Fibroblast of lung (primary cell): ENCODE results near the gene LRRC15. TPM values are rescaled to one million over a fixed set of nuclear protein-coding genes. Genes with fewer than 3 reads are reported as not detected.

ENCODE experiments used
- DNase-seq, 2 donors: peaks; one replicate each; pipeline versions ENCODE4 v3.0.0 to v3.0.0-alpha.2; 2010; ENCODE audit warnings: low read depth in 2 of 2
- H2AFZ ChIP-seq: 2 replicates; pipeline ENCODE4 v1.5.1; 2012; ENCODE audit warnings: low read length, control low read depth, inconsistent platforms
- H3K27ac ChIP-seq: 2 replicates; pipeline ENCODE4 v1.5.1; 2011; ENCODE audit warnings: low read length, control low read depth; ENCODE audit not compliant: insufficient read depth
- H3K27me3 ChIP-seq: 2 replicates; pipeline ENCODE4 v1.5.1; 2011; ENCODE audit warnings: mild to moderate bottlenecking, low read length; ENCODE audit not compliant: control insufficient read depth, insufficient read depth
- H3K36me3 ChIP-seq: 2 replicates; pipeline ENCODE4 v1.5.1; 2011; ENCODE audit warnings: low read length; ENCODE audit not compliant: control insufficient read depth, insufficient read depth
- H3K4me1 ChIP-seq: 2 replicates; pipeline ENCODE4 v1.5.1; 2011; ENCODE audit warnings: low read length; ENCODE audit not compliant: control insufficient read depth, insufficient read depth; ENCODE audit errors: extremely low read depth
- H3K4me2 ChIP-seq: 2 replicates; pipeline ENCODE4 v1.5.1; 2011; ENCODE audit warnings: low read length, control low read depth; ENCODE audit not compliant: insufficient read depth; ENCODE audit errors: extremely low read depth
- H3K4me3 ChIP-seq, 4 experiments: fragments of 200-600 bp in 1 of 4; sonication (generic) in 1 of 4; replicated peaks in 1 of 4; 2 replicates each; pipeline ENCODE4 v1.5.1; 2011 to 2016; ENCODE audit warnings: low read length in 4 of 4, low read depth in 3 of 4, mild to moderate bottlenecking in 3 of 4, control low read depth in 2 of 4, inconsistent platforms in 1 of 4, mixed read lengths in 1 of 4; ENCODE audit not compliant: insufficient read depth in 1 of 4; ENCODE audit errors: control extremely low read depth in 1 of 4
- H3K79me2 ChIP-seq: 2 replicates; pipeline ENCODE4 v1.5.1; 2012; ENCODE audit warnings: mild to moderate bottlenecking, low read length, inconsistent platforms; ENCODE audit not compliant: control insufficient read depth, insufficient read depth
- H3K9ac ChIP-seq: 2 replicates; pipeline ENCODE4 v1.5.1; 2011; ENCODE audit warnings: mild to moderate bottlenecking, low read length, control low read depth; ENCODE audit not compliant: insufficient read depth
- H3K9me3 ChIP-seq: 2 replicates; pipeline ENCODE4 v1.5.1; 2012; ENCODE audit warnings: low read depth, low read length; ENCODE audit not compliant: control insufficient read depth, insufficient read depth
- H4K20me1 ChIP-seq: 2 replicates; pipeline ENCODE4 v1.5.1; 2011; ENCODE audit warnings: low read length; ENCODE audit not compliant: control insufficient read depth, insufficient read depth; ENCODE audit errors: extremely low read depth
- EZH2 ChIP-seq: IDR thresholded peaks from 2 replicates; pipeline ENCODE4 v1.5.1; 2012; ENCODE audit warnings: low read length, control low read depth, mild to moderate bottlenecking; ENCODE audit errors: missing control alignments
- polyA plus RNA-seq, 2 donors: library from polyadenylated mRNA; depleted of rRNA in 1 of 2; stranded (reverse) in 1 of 2; unstranded in 1 of 2; fragments of >200 nt; gene quantifications; 2 replicates each; pipeline ENCODE4 v1.2.1, GENCODE V29; 2011 to 2012; ENCODE audit warnings: missing spikeins in 1 of 2
- total RNA-seq: library from RNA; depleted of rRNA; stranded (reverse); fragments of >200 nt; gene quantifications from 2 replicates; pipeline ENCODE4 v1.2.1, GENCODE V29; 2014
- TF ChIP-seq, protein P1 (sequence below), 2 donors: IDR thresholded peaks in 1 of 2; conservative IDR thresholded peaks in 1 of 2; 1 replicate in 1 of 2; 2 replicates in 1 of 2; pipeline ENCODE4 v1.5.1; 2011 to 2012; ENCODE audit warnings: low read length in 2 of 2, control low read depth in 1 of 2, inconsistent platforms in 1 of 2, low read depth in 1 of 2, mild to moderate bottlenecking in 1 of 2

LRRC15 gene
- total and polyA plus RNA-seq, 2 donors (not counting 1 experiment from before 2014, with no cell fraction given): 0.58 to 2.3 TPM

DNA sequence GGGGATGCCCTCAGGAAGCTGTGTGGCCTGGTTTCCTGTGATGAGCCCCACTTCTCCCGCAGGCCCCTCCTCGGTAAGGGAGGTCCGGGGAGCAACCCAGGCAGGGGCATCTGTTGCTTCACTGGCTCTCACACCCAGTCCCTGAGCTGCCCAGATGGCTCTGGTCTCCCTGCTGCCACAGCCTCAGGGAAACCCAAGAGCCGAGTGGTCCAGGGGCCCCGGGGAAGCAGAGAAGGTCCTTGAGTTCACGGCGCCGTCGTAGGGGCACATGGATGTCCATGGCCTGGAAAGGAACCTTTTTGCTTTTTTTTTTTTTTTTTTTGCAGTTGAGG is 13.3 kb upstream of the LRRC15 start:
- no peaks in the 10 kb centered on the region for H3K9me3 ChIP-seq
- no peaks in the 10 kb centered on the region for H3K79me2 ChIP-seq
- H3K36me3 ChIP-seq: no peaks in the 10 kb centered on the region
- DNase-seq: no peak
- no peak for TF ChIP-seq EZH2
- TF ChIP-seq, protein P1, sequence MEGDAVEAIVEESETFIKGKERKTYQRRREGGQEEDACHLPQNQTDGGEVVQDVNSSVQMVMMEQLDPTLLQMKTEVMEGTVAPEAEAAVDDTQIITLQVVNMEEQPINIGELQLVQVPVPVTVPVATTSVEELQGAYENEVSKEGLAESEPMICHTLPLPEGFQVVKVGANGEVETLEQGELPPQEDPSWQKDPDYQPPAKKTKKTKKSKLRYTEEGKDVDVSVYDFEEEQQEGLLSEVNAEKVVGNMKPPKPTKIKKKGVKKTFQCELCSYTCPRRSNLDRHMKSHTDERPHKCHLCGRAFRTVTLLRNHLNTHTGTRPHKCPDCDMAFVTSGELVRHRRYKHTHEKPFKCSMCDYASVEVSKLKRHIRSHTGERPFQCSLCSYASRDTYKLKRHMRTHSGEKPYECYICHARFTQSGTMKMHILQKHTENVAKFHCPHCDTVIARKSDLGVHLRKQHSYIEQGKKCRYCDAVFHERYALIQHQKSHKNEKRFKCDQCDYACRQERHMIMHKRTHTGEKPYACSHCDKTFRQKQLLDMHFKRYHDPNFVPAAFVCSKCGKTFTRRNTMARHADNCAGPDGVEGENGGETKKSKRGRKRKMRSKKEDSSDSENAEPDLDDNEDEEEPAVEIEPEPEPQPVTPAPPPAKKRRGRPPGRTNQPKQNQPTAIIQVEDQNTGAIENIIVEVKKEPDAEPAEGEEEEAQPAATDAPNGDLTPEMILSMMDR (conservative IDR thresholded peaks at IDR 0.05 in 1 of 2, IDR thresholded peaks at IDR 0.05 in 1 of 2; ENCODE audit: low read depth in 1 of 2, low read length in 2 of 2): no peak
- peaks cover 9% of the 10 kb centered on the region for H3K27me3 ChIP-seq
- H3K9ac ChIP-seq: no peak overlapping the region
- no peak overlapping the region for H3K27ac ChIP-seq
- H2AFZ ChIP-seq: no peak overlapping the region
- H3K4me1 ChIP-seq: no peaks in the 10 kb centered on the region
- no peaks in the 10 kb centered on the region for H4K20me1 ChIP-seq
- no peak overlapping the region for H3K4me2 ChIP-seq
- no peak overlapping the region for H3K4me3 ChIP-seq

DNA sequence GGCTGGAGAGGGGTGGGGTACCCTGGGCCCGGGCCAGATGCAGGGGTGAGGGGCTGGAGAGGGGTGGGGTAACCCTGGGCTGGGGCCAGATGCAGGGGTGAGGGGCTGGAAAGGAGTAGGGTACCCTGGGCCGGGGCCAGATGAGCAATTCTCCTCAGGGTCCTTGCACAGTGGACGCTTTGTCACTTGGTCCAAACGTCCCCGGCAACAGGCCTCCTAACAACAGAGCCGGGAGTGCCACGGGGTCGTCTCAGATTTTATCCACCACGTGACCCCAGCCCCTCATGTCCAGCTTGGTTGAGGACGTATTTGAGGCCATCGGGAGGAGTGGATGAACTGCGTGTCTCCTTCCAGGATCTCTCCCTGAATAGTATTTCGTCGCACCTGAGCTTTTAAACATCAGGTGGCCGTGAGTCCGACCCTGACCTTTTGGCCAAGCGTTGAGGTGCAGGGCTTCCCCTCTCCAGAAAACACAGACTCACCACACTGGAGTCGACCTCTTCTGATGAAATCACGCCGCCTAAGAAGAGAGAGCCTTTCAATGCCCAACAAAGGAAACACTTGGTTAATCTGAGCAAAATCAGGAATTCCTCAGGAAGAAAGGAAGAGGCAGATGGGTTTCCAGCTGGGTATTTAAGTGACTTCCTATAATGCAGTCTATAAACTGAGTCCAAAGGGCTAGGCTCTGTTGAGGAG is 12.8 kb upstream of the LRRC15 start:
- Histone ChIP-seq H4K20me1 (no peaks in the 10 kb centered on the region), H3K36me3 (no peaks in the 10 kb centered on the region), H3K4me3 (no peak overlapping the region), H3K4me2 (no peak overlapping the region), H3K79me2 (no peaks in the 10 kb centered on the region), H3K27me3 (peaks cover 9% of the 10 kb centered on the region), H3K27ac (no peak overlapping the region), H3K9ac (no peak overlapping the region), H2AFZ (no peak overlapping the region), H3K9me3 (no peaks in the 10 kb centered on the region), H3K4me1 (no peaks in the 10 kb centered on the region)
- no peak for TF ChIP-seq EZH2
- TF ChIP-seq, protein P1 (conservative IDR thresholded peaks at IDR 0.05 in 1 of 2, IDR thresholded peaks at IDR 0.05 in 1 of 2; ENCODE audit: low read depth in 1 of 2, low read length in 2 of 2): no peak
- no peak for DNase-seq

GRCh38 chr3:194381460-194381875 is 11.9 kb upstream of the LRRC15 start:
- H3K9me3 ChIP-seq: no peaks in the 10 kb centered on the region
- peaks cover 9% of the 10 kb centered on the region for H3K27me3 ChIP-seq
- peak in 1 of 2 donors; percentile 18 for DNase-seq
- no peaks in the 10 kb centered on the region for H3K4me1 ChIP-seq
- H3K4me2 ChIP-seq: peak overlapping the region; percentile 44
- no peak overlapping the region for H2AFZ ChIP-seq
- no peak overlapping the region for H3K4me3 ChIP-seq
- H3K9ac ChIP-seq: no peak overlapping the region
- no peaks in the 10 kb centered on the region for H3K36me3 ChIP-seq
- no peak for TF ChIP-seq EZH2
- TF ChIP-seq, protein P1 (conservative IDR thresholded peaks at IDR 0.05 in 1 of 2, IDR thresholded peaks at IDR 0.05 in 1 of 2; ENCODE audit: low read depth in 1 of 2, low read length in 2 of 2): no peak
- no peaks in the 10 kb centered on the region for H3K79me2 ChIP-seq
- H3K27ac ChIP-seq: no peak overlapping the region
- H4K20me1 ChIP-seq: no peaks in the 10 kb centered on the region
